Prostate gland (tissue), 2 donors: ENCODE results near the gene MKLN1. TPM values are rescaled to one million over a fixed set of nuclear protein-coding genes. Genes with fewer than 3 reads are reported as not detected.
"Not testable (repeated sequence)": the region's sequence is repeated elsewhere in the genome, so short reads cannot be mapped to it uniquely, and the experiment has no call there.

Experiments used
- DNase-seq: peaks from one replicate; pipeline ENCODE4 v3.0.0-alpha.2; 2019; ENCODE audit warnings: low spot score
- H3K27ac ChIP-seq, 2 donors: fragments of 200-600 bp; sonication (generic); 2 replicates each; pipeline ENCODE4 v1.5.1; 2017 to 2019
- H3K27me3 ChIP-seq: fragments of 200-600 bp; sonication (generic); replicated peaks from 2 replicates; pipeline ENCODE4 v1.5.1; 2019; ENCODE audit not compliant: insufficient read depth
- H3K36me3 ChIP-seq, 2 donors: fragments of 200-600 bp; sonication (generic); 1 replicate in 1 of 2; 2 replicates in 1 of 2; pipeline versions ENCODE4 v1.5.1 to v1.8.1; 2017 to 2019
- H3K4me1 ChIP-seq: fragments of 200-600 bp; sonication (generic); replicated peaks from 2 replicates; pipeline ENCODE4 v1.5.1; 2019
- H3K4me3 ChIP-seq, 2 donors: fragments of 200-600 bp; sonication (generic); 2 replicates each; pipeline ENCODE4 v1.5.1; 2017 to 2019
- H3K9me3 ChIP-seq: fragments of 200-600 bp; sonication (generic); 2 replicates; pipeline ENCODE4 v1.5.1; 2017
- POLR2A ChIP-seq: fragments of 450-650 bp; IDR thresholded peaks from one replicate; pipeline ENCODE4 v1.6.1; 2016; ENCODE audit warnings: antibody characterized with exemption, mild to moderate bottlenecking
- POLR2AphosphoS5 ChIP-seq: sonication (generic); formaldehyde crosslinking; IDR thresholded peaks from one replicate; pipeline ENCODE4 v1.6.1; 2017; ENCODE audit warnings: antibody characterized with exemption
- WGBS: methylation state at CpG from one replicate; pipeline ENCODE4 v1.1.5; 2018; 5-methylcytosine and 5-hydroxymethylcytosine counted together
- intact Hi-C: fragments of 100-400 bp; cut with DNase I; formaldehyde crosslinking; loops from one replicate; pipeline ENCODE4 v1.14.2; 2022
- total RNA-seq, 2 donors: library from RNA; depleted of rRNA; stranded (reverse); fragments of >200 nt; gene quantifications; one replicate each; pipeline ENCODE4 v1.1.0, GENCODE V29; 2016
- TF ChIP-seq, protein P1 (sequence below), 4 experiments: fragments of 200-600 bp in 2 of 4; fragments of 450-650 bp in 2 of 4; sonication (generic) in 2 of 4; IDR thresholded peaks; 1 replicate in 3 of 4; 2 replicates in 1 of 4; pipeline ENCODE4 v1.5.1; 2016 to 2019; ENCODE audit warnings: antibody characterized with exemption in 4 of 4, mild to moderate bottlenecking in 2 of 4, moderate library complexity in 2 of 4

MKLN1 gene
- total RNA-seq, 2 donors from 2014 or later = 53.1 to 58.1 TPM

DNA sequence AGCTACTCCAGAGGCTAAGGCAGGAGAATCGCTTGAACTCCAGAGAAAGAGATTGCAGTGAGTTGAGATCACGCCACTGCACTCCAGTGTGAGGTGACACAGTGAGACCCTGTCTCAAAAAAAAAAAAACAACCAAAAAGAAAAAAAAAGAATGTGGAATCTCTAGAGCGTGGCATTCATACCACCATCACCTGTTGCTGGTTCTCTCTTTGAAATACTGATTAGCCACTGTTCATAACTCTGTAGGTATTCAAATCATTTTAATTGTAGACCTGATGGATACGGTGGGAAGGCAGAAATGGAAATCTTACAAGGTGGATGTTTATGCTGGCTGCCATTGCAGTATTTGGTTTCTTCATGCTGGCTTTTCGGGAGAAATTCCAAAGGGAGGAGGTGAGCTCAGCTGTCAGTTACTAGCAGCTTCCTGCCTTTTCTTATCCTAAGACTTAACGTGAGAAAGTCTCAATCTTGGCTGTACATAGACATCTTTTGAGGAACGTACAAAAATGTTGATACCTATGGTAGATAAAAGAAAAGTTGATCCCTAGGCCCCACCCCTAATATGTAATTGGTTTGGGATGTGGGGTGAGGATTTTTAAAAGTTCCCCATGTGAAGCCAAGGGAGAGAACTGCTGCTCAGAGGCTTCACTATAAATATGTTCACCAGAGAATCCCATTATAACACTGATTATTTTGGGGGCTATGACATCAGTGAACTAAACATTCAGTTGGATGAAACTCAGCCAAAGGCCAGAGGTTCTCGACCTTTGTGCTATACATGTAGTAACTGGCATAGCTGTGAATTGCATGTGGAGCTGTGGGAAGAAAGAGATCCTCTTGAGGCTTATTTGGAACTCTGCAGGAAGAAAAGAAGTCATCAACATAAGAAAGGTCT lies 26.9 kb upstream of the MKLN1 start:
- H3K27ac ChIP-seq = peak overlapping the region in 1 of 2 donors; percentile 10
- no peaks in the 10 kb centered on the region for H3K36me3 ChIP-seq
- 55% methylated on average over 8 of the region's 8 CpGs for WGBS

DNA sequence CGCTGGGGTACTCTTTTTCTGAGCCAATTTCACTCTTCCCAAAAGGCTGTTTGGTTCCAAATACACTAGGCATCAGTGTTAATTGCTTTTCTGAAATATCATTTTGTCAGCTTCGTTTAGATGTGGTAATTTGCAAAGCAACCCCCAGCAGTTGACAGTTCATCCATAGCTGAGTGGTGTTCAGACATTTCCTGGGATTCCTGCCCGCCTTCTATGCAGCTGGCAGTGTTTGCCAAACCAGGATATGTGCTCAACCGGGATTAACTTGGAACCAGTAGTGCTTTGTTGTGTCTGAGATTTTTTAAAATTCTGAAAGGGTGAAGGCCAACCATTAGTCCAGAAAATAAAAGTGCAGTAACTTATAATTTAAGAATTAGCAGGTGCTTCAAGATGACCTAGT lies 25.2 kb upstream of the MKLN1 start:
- peaks cover 4% of the 10 kb centered on the region for H3K4me1 ChIP-seq
- DNase-seq = no peak
- peak overlapping the region; percentile 33 to 44 for H3K27ac ChIP-seq
- no peak overlapping the region for H3K4me3 ChIP-seq
- 60% methylated on average over 4 of the region's 4 CpGs for WGBS
- no peaks in the 10 kb centered on the region for H3K9me3 ChIP-seq
- intact Hi-C loops = loop anchor here (5.0 kb wide), 1 partner anchor 190 kb away; no protein-coding TSS in a partner anchor
- no peak for TF ChIP-seq POLR2A
- TF ChIP-seq, protein P1, sequence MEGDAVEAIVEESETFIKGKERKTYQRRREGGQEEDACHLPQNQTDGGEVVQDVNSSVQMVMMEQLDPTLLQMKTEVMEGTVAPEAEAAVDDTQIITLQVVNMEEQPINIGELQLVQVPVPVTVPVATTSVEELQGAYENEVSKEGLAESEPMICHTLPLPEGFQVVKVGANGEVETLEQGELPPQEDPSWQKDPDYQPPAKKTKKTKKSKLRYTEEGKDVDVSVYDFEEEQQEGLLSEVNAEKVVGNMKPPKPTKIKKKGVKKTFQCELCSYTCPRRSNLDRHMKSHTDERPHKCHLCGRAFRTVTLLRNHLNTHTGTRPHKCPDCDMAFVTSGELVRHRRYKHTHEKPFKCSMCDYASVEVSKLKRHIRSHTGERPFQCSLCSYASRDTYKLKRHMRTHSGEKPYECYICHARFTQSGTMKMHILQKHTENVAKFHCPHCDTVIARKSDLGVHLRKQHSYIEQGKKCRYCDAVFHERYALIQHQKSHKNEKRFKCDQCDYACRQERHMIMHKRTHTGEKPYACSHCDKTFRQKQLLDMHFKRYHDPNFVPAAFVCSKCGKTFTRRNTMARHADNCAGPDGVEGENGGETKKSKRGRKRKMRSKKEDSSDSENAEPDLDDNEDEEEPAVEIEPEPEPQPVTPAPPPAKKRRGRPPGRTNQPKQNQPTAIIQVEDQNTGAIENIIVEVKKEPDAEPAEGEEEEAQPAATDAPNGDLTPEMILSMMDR (IDR thresholded peaks at IDR 0.05) = no peak
- TF ChIP-seq POLR2AphosphoS5 = no peak
- H3K36me3 ChIP-seq = no peaks in the 10 kb centered on the region
- no peaks in the 10 kb centered on the region for H3K27me3 ChIP-seq

More for the DNA sequence above, 26.9 kb upstream of the MKLN1 start:
- Histone ChIP-seq H3K9me3 (no peaks in the 10 kb centered on the region), H3K4me3 (no peak overlapping the region), H3K27me3 (no peaks in the 10 kb centered on the region), H3K4me1 (peaks cover 4% of the 10 kb centered on the region)
- no peak for DNase-seq
- TF ChIP-seq, protein P1 (IDR thresholded peaks at IDR 0.05) = no peak
- TF ChIP-seq POLR2AphosphoS5 (no peak), POLR2A (no peak)
- intact Hi-C loops = loop anchor here (5.0 kb wide), 1 partner anchor 189 kb away; no protein-coding TSS in a partner anchor

DNA sequence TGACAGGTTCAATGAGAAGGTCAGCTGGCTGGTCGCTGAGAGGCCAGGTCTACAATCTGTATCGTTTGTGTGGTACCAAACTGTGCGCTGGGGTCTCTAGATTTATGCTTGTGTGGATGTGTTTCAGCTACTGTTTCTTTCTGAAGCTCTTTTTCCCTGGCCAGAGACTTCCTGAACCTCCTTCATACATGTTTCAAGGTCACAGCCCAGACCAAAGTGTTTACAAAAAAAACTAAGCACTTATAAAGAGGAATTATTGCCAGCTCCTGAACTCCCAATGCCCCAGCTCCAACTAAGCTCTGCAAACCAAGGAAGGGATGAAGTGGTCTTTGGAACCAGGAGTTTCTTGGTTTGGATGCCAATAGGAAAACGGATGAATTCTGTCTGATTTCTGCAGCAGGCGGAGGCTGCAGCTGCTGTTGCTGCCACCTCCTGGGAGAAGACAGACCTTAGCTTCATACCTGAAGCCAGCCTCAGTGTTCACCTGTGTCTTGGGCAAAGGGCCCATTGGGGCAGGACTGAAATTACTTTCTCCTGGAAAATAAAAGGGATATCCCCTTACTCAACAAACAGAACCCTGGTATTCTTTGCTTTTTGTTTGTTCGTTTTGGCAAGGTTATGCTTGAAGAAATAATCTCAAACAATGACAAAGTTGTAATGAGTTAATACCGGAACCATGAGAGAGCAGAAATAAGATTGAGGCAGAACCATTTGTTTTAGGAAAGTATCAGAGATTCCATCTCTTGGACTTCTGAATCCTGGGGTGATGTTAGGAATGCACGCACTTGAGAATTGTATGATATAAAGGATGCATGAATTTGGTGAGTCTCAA lies 24.6 kb upstream of the MKLN1 start:
- no peak overlapping the region for H3K4me3 ChIP-seq
- peak overlapping the region; percentile 33 to 44 for H3K27ac ChIP-seq
- H3K9me3 ChIP-seq = no peaks in the 10 kb centered on the region
- H3K4me1 ChIP-seq = peaks cover 4% of the 10 kb centered on the region
- WGBS = 63% methylated on average over 8 of the region's 8 CpGs
- intact Hi-C loops = loop anchor here (5.0 kb wide), 1 partner anchor 191 kb away; no protein-coding TSS in a partner anchor
- DNase-seq = peak; percentile 57
- no peaks in the 10 kb centered on the region for H3K27me3 ChIP-seq
- TF ChIP-seq POLR2AphosphoS5 (peak; percentile 58), POLR2A (no peak)
- TF ChIP-seq, protein P1 (IDR thresholded peaks at IDR 0.05) = peak; percentile 40 to 68 (median 60)
- H3K36me3 ChIP-seq = no peaks in the 10 kb centered on the region

DNA sequence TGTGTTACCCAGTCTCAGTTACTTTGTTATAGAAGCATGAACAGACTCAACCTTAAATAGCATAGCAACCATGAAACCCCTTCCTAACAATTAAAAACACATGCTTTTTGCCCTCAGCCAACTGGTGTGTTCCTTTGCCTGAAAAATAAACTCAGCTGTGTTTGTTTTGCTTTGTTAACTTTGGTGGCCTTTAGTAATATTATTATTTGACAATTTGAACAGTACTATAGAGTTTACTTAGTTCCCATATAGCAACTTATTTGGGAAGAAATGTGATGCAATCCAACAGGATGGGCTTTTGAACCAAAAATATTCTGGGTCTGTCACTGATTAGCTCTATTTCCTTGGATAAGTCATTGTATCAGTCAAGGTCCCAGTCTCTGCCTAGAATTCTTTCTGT lies 22.5 kb upstream of the MKLN1 start:
- Histone ChIP-seq H3K27ac (peak overlapping the region in 1 of 2 donors; percentile 61), H3K9me3 (no peaks in the 10 kb centered on the region), H3K27me3 (no peaks in the 10 kb centered on the region), H3K4me1 (peaks cover 4% of the 10 kb centered on the region), H3K36me3 (no peaks in the 10 kb centered on the region), H3K4me3 (no peak overlapping the region)
- no peak for DNase-seq
- TF ChIP-seq, protein P1 (IDR thresholded peaks at IDR 0.05) = no peak
- no peak for TF ChIP-seq POLR2A
- TF ChIP-seq POLR2AphosphoS5 = peak; percentile 63
- intact Hi-C loops = no loop called here

DNA sequence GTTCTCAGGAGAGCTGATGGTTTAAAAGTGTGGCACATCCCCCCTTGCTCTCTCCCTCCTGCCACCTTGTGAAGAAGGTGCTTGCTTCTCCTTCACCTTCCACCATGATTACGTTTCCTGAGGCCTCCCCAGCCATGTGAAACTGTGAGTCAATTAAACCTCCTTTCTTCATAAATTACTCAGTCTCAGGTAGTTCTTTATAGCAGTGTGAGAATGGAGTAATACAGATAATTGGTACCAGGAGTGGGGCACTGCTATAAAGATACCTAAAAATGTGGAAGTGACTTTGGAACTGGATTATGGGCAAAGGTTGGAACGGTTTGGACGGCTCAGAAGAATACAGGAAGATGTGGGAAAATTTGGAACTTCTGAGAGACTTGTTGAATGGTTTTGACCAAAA lies 21.6 kb upstream of the MKLN1 start:
- intact Hi-C loops, H3K27me3 ChIP-seq, H3K36me3 ChIP-seq, H3K9me3 ChIP-seq, H3K4me3 ChIP-seq, H3K4me1 ChIP-seq, DNase-seq: not testable (repeated sequence)
- 94% methylated on average over 3 of the region's 3 CpGs for WGBS
- peak overlapping the region; percentile 12 to 61 for H3K27ac ChIP-seq
